HG03457 (cell line): ENCODE data around the gene MED12.

Experiments
- ATAC-seq: cut with Tn5 transposase; IDR thresholded peaks from one replicate; pipeline ENCODE4 v1.9.1; 2021; ENCODE audit warnings: moderate number of reproducible peaks; ENCODE audit not compliant: unreplicated experiment

MED12 gene

GRCh38 chrX:71191248-71191647 lies 72.9 kb downstream of the MED12 start:
- ATAC-seq = no peak
